H1 (cell line): ENCODE measurements around the gene SMARCC1. TPM values are rescaled to one million over a fixed set of nuclear protein-coding genes. Genes with fewer than 3 reads are reported as not detected.

ENCODE experiments used
- CTCF ChIA-PET: fragments of 300-600 bp; sonication (Branson Sonifier 250); formaldehyde crosslinking; loops from one replicate; lab custom pipeline; 2021; ENCODE audit not compliant: partially characterized antibody; lab: Charles Lee
- POLR2A ChIA-PET: fragments of 300-600 bp; sonication (Branson Sonifier 250); formaldehyde crosslinking; loops from one replicate; lab custom pipeline; 2021; ENCODE audit warnings: inconsistent platforms; ENCODE audit not compliant: partially characterized antibody; lab: Charles Lee
- DNase-seq, 2 experiments: peaks; one replicate each; pipeline versions ENCODE4 v3.0.0 to v3.0.0-alpha.2; 2010 to 2022; ENCODE audit warnings: low spot score in 2 of 2, low read depth in 1 of 2, mixed read lengths in 1 of 2
- FAIRE-seq: peaks from 2 replicates; lab custom pipeline; 2011; peaks lifted over from hg19 to GRCh38; lab: Jason Lieb, UNC
- H2AFZ ChIP-seq: 2 replicates; pipeline ENCODE4 v1.8.1; 2012; ENCODE audit warnings: low read length, inconsistent platforms
- H2AK5ac ChIP-seq: 2 replicates; pipeline ENCODE4 v1.6.1; 2013; ENCODE audit warnings: low read depth, low read length
- H2BK120ac ChIP-seq: replicated peaks from 2 replicates; pipeline ENCODE3; 2013; ENCODE audit warnings: low read depth, low read length, inconsistent platforms
- H2BK12ac ChIP-seq: 2 replicates; pipeline ENCODE4 v1.6.1; 2013; ENCODE audit warnings: low read depth, low read length
- H2BK15ac ChIP-seq: 2 replicates; pipeline ENCODE4 v1.6.1; 2013; ENCODE audit warnings: low read length
- H2BK20ac ChIP-seq: 2 replicates; pipeline ENCODE4 v1.6.1; 2013; ENCODE audit warnings: low read length
- H2BK5ac ChIP-seq: 2 replicates; pipeline ENCODE4 v1.6.1; 2013; ENCODE audit warnings: low read depth, low read length
- H3K14ac ChIP-seq: 2 replicates; pipeline ENCODE4 v1.6.1; 2013; ENCODE audit warnings: inconsistent platforms; ENCODE audit not compliant: insufficient read length
- H3K18ac ChIP-seq: 2 replicates; pipeline ENCODE4 v1.6.1; 2013; ENCODE audit warnings: low read length; ENCODE audit errors: extremely low read depth
- H3K23ac ChIP-seq: 2 replicates; pipeline ENCODE4 v1.6.1; 2013; ENCODE audit warnings: inconsistent platforms; ENCODE audit not compliant: insufficient read length
- H3K23me2 ChIP-seq: 2 replicates; pipeline ENCODE4 v1.6.1; 2013; ENCODE audit warnings: low read depth, low read length
- H3K27ac ChIP-seq: 2 replicates; pipeline ENCODE4 v1.6.1; 2011; ENCODE audit warnings: low read depth, low read length, inconsistent platforms
- H3K27me3 ChIP-seq, 4 experiments: replicated peaks in 1 of 4; 1 replicate in 1 of 4; 2 replicates in 3 of 4; pipeline versions ENCODE4 v1.6.1 to v1.8.1; 2011 to 2013; ENCODE audit warnings: low read length in 3 of 4, mild to moderate bottlenecking in 3 of 4, inconsistent platforms in 2 of 4, mixed read lengths in 2 of 4, moderate library complexity in 1 of 4; ENCODE audit not compliant: control insufficient read depth in 3 of 4, insufficient read depth in 3 of 4; ENCODE audit errors: extremely low read depth in 1 of 4
- H3K36me3 ChIP-seq, 4 experiments: 2 replicates each; pipeline versions ENCODE4 v1.6.1 to v1.8.1; 2011 to 2013; ENCODE audit warnings: mild to moderate bottlenecking in 4 of 4, low read length in 3 of 4, moderate library complexity in 2 of 4, control low read depth in 1 of 4, inconsistent platforms in 1 of 4; ENCODE audit not compliant: insufficient read depth in 4 of 4, control insufficient read depth in 2 of 4
- H3K4ac ChIP-seq: replicated peaks from 2 replicates; pipeline ENCODE3; 2013; ENCODE audit warnings: low read length, low read depth, mixed read lengths, inconsistent platforms; ENCODE audit not compliant: insufficient read length
- H3K4me1 ChIP-seq, 4 experiments: replicated peaks in 1 of 4; 1 replicate in 1 of 4; 2 replicates in 3 of 4; pipeline versions ENCODE4 v1.6.1 to v1.8.1; 2011 to 2013; ENCODE audit warnings: low read length in 3 of 4, inconsistent platforms in 2 of 4, mixed read lengths in 1 of 4; ENCODE audit not compliant: insufficient read depth in 4 of 4, control insufficient read depth in 3 of 4
- H3K4me2 ChIP-seq, 2 experiments: 2 replicates each; pipeline versions ENCODE4 v1.6.1 to v1.8.1; 2011 to 2013; ENCODE audit warnings: low read depth in 2 of 2, low read length in 2 of 2, control low read depth in 1 of 2, inconsistent platforms in 1 of 2, mild to moderate bottlenecking in 1 of 2; ENCODE audit not compliant: insufficient read depth in 1 of 2
- H3K4me3 ChIP-seq, 4 experiments: fragments of 200-600, 300-600 bp in 1 of 4; sonication (generic), shearing (Covaris generic), sonication (Bioruptor Twin) in 1 of 4; 2 replicates each; pipeline versions ENCODE4 v1.5.1 to v1.8.1; 2011 to 2016; ENCODE audit warnings: low read length in 4 of 4, low read depth in 3 of 4, control low read depth in 2 of 4, inconsistent platforms in 2 of 4, mild to moderate bottlenecking in 2 of 4, mixed read lengths in 1 of 4, moderate library complexity in 1 of 4; ENCODE audit not compliant: insufficient read depth in 2 of 4; ENCODE audit errors: extremely low read depth in 1 of 4
- H3K56ac ChIP-seq: replicated peaks from 2 replicates; pipeline ENCODE3; 2013; ENCODE audit warnings: low read depth, mild to moderate bottlenecking, mixed read lengths, low read length, inconsistent platforms; ENCODE audit not compliant: insufficient read length
- H3K79me1 ChIP-seq: 2 replicates; pipeline ENCODE4 v1.6.1; 2013; ENCODE audit warnings: low read depth, low read length, control low read depth
- H3K79me2 ChIP-seq, 2 experiments: 2 replicates each; pipeline versions ENCODE4 v1.6.1 to v1.8.1; 2012 to 2013; ENCODE audit warnings: low read length in 2 of 2, mild to moderate bottlenecking in 2 of 2, inconsistent platforms in 1 of 2; ENCODE audit not compliant: insufficient read depth in 2 of 2, control insufficient read depth in 1 of 2
- H3K9ac ChIP-seq, 4 experiments: replicated peaks in 1 of 4; 1 replicate in 1 of 4; 2 replicates in 3 of 4; pipeline versions ENCODE4 v1.6.1 to v1.8.1; 2011 to 2013; ENCODE audit warnings: low read depth in 3 of 4, low read length in 3 of 4, control low read depth in 2 of 4, mild to moderate bottlenecking in 2 of 4, moderate library complexity in 2 of 4, inconsistent platforms in 1 of 4; ENCODE audit errors: extremely low read depth in 1 of 4
- H3K9me3 ChIP-seq, 2 experiments: 2 replicates each; pipeline versions ENCODE4 v1.6.1 to v1.8.1; 2012 to 2013; ENCODE audit warnings: mild to moderate bottlenecking in 2 of 2, moderate library complexity in 2 of 2, control low read depth in 1 of 2, inconsistent platforms in 1 of 2, low read depth in 1 of 2, low read length in 1 of 2, mixed read lengths in 1 of 2; ENCODE audit not compliant: insufficient read depth in 2 of 2
- H4K20me1 ChIP-seq, 2 experiments: replicated peaks in 1 of 2; 2 replicates each; pipeline versions ENCODE3 to v1.8.1; 2011 to 2013; ENCODE audit warnings: inconsistent platforms in 2 of 2, low read length in 2 of 2, mild to moderate bottlenecking in 1 of 2; ENCODE audit not compliant: insufficient read depth in 2 of 2, control insufficient read depth in 1 of 2
- H4K5ac ChIP-seq: 2 replicates; pipeline ENCODE4 v1.6.1; 2013; ENCODE audit warnings: low read length, low read depth, mixed read lengths, inconsistent platforms; ENCODE audit not compliant: insufficient read length
- H4K8ac ChIP-seq: 2 replicates; pipeline ENCODE4 v1.8.0; 2013; ENCODE audit warnings: mild to moderate bottlenecking, moderate library complexity, low read length, inconsistent platforms; ENCODE audit not compliant: insufficient read depth; ENCODE audit errors: extremely low read depth
- H4K91ac ChIP-seq: replicated peaks from 2 replicates; pipeline ENCODE3; 2013; ENCODE audit warnings: low read length, mixed read lengths, inconsistent platforms; ENCODE audit not compliant: insufficient read length
- MAX ChIP-seq: IDR thresholded peaks from 2 replicates; pipeline ENCODE4 v1.6.1; 2012; ENCODE audit warnings: inconsistent platforms
- POU5F1 ChIP-seq: IDR thresholded peaks from 2 replicates; pipeline ENCODE4 v1.6.1; 2011; ENCODE audit warnings: low read depth, mild to moderate bottlenecking, low read length, moderate library complexity
- RFX5 ChIP-seq: IDR thresholded peaks from 2 replicates; pipeline ENCODE4 v1.6.1; 2011; ENCODE audit warnings: low read depth, low read length, improper control_type of control experiment, borderline replicate concordance
- SIN3A ChIP-seq, 2 experiments: IDR thresholded peaks in 1 of 2; conservative IDR thresholded peaks in 1 of 2; 2 replicates each; pipeline ENCODE4 v1.6.1; 2011 to 2012; ENCODE audit warnings: low read length in 2 of 2, improper control_type of control experiment in 1 of 2, low read depth in 1 of 2, mild to moderate bottlenecking in 1 of 2
- SP2 ChIP-seq: IDR thresholded peaks from 2 replicates; pipeline ENCODE4 v1.6.1; 2012; ENCODE audit warnings: mild to moderate bottlenecking, low read length, inconsistent platforms
- SP4 ChIP-seq: IDR thresholded peaks from 2 replicates; pipeline ENCODE4 v1.6.1; 2012; ENCODE audit warnings: low read length, inconsistent platforms
- SRF ChIP-seq: IDR thresholded peaks from 2 replicates; pipeline ENCODE4 v1.6.1; 2011; ENCODE audit warnings: mild to moderate bottlenecking, low read depth, low read length, moderate library complexity
- TEAD4 ChIP-seq: IDR thresholded peaks from 2 replicates; pipeline ENCODE4 v1.6.1; 2012; ENCODE audit warnings: low read depth, low read length, inconsistent platforms, mixed read lengths
- WGBS, 2 experiments: shearing (Covaris generic) in 1 of 2; methylation state at CpG; one replicate each; pipeline versions ENCODE4 v1.1.6 to v1.1.7; 2013 to 2015; ENCODE audit warnings: low lambda C conversion rate in 2 of 2, mixed read lengths in 2 of 2, inconsistent platforms in 1 of 2, low coverage in 1 of 2, missing lambda C conversion rate in 1 of 2; ENCODE audit not compliant: insufficient replicate concordance in 2 of 2, insufficient coverage in 1 of 2, insufficient read length in 1 of 2; ENCODE audit errors: extremely low coverage in 1 of 2, missing lambda C conversion rate in 1 of 2; 5-methylcytosine and 5-hydroxymethylcytosine counted together
- polyA plus RNA-seq, 7 experiments: library from polyadenylated mRNA; depleted of rRNA in 3 of 7; stranded (reverse) in 5 of 7; unstranded in 2 of 7; fragments of >200 nt in 5 of 7; fragments of 200-250 nt in 2 of 7; gene quantifications; 1 replicate in 5 of 7; 2 replicates in 1 of 7; 4 replicates in 1 of 7; pipeline versions ENCODE4 v1.2.1 to v1.2.3, GENCODE V29; 2011 to 2013; ENCODE audit warnings: missing spikeins in 2 of 7, mixed read lengths in 2 of 7
- total RNA-seq: library from RNA; stranded (reverse); fragmentation: NEBNext Ultra II Directional; extraction: Animal tissue kit (Norgen Biotek cat#: 25700); gene quantifications from 2 replicates; pipeline ENCODE4 v1.2.1, GENCODE V29; 2021

The SMARCC1 gene
- total and polyA plus RNA-seq, 2 of the 8 experiments (the other 6 are each of a cell fraction or from before 2014, with no cell fraction given) = 64.1 to 335 TPM

DNA sequence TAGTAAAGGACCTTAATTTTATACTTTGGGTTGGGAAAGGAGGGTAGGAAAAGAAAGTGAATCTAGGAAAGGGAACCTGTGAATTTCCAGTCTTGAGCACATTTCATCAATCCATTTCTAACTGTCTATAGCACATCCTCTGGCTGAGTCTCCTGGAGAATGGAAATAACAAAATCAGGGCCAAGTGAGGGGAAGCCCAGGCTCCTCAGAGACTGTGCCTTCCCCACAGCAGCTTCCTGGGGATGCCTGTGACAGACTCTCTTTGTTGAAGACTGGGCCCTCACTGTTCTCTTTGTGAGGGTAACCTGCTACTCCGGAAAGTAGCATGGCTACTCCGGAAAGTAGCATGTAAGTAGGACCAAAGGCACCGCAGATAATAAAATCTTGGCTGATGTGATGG is 180.4 kb downstream of the SMARCC1 start:
- no peak overlapping the region for H2BK20ac ChIP-seq
- no peaks in the 10 kb centered on the region for H3K27me3 ChIP-seq
- H2BK5ac ChIP-seq = no peak overlapping the region
- no peak overlapping the region for H2AK5ac ChIP-seq
- no peak for FAIRE-seq
- no peak overlapping the region for H3K56ac ChIP-seq
- H2BK15ac ChIP-seq = no peak overlapping the region
- WGBS, 2 experiments = 74% methylated on average over 3 of the region's 3 CpGs; no CpG with 5 or more reads in 1 of the 2 experiments
- H3K4ac ChIP-seq = no peak overlapping the region
- no peak overlapping the region for H3K4me2 ChIP-seq
- H3K9ac ChIP-seq = no peak overlapping the region
- H3K4me3 ChIP-seq = no peak overlapping the region
- H2BK120ac ChIP-seq = no peak overlapping the region
- peak overlapping the region; percentile 50; the same call in 1 of the 2 replicates for H3K27ac ChIP-seq
- no peaks in the 10 kb centered on the region for H3K9me3 ChIP-seq
- peaks cover 0 to 4% of the 10 kb centered on the region in 2 experiments; a peak in 1 of 4 replicates for H3K79me2 ChIP-seq
- H4K5ac ChIP-seq = no peak overlapping the region
- H3K4me1 ChIP-seq = no peaks in the 10 kb centered on the region
- peaks cover 0 to 4% of the 10 kb centered on the region in 2 experiments for H4K20me1 ChIP-seq
- CTCF ChIA-PET = interaction anchor here (0.6 to 2.2 kb wide), 3 partner anchors 9 to 79 kb away, joined by 3 to 10 read pairs (median 4); no protein-coding TSS in a partner anchor
- H2AFZ ChIP-seq = no peak overlapping the region
- H4K8ac ChIP-seq = no peak overlapping the region
- no peak for DNase-seq
- H3K79me1 ChIP-seq = no peaks in the 10 kb centered on the region
- no peak overlapping the region for H4K91ac ChIP-seq
- no peak overlapping the region for H2BK12ac ChIP-seq
- H3K14ac ChIP-seq = no peak overlapping the region
- no peak overlapping the region for H3K23ac ChIP-seq
- POLR2A ChIA-PET = interaction anchor here (1.2 kb wide), 1 partner anchor 20 kb away, joined by 3 read pairs; no protein-coding TSS in a partner anchor
- H3K36me3 ChIP-seq = peaks cover 9 to 48% (median 31%) of the 10 kb centered on the region in 4 experiments
- no peaks in the 10 kb centered on the region for H3K23me2 ChIP-seq
- no peak overlapping the region for H3K18ac ChIP-seq
- TF ChIP-seq POU5F1 (no peak), SRF (no peak), TEAD4 (no peak), SP2 (no peak), SP4 (no peak), RFX5 (no peak), SIN3A (conservative IDR thresholded peaks at IDR 0.05 in 1 of 2, IDR thresholded peaks at IDR 0.05 in 1 of 2; ENCODE audit: low read depth in 1 of 2, low read length in 2 of 2) (no peak), MAX (no peak)
